Left forelimb (tissue), 1 donor: ENCODE data around the gene LDLRAD4.

Source experiments
- DNase-seq: peaks from one replicate; pipeline ENCODE4 v3.0.0-alpha.2; 2018; ENCODE audit warnings: low spot score

Gene LDLRAD4

GRCh38 chr18:13284330-13285027 lies 65.9 kb downstream of the LDLRAD4 start:
- DNase-seq = no peak

DNA sequence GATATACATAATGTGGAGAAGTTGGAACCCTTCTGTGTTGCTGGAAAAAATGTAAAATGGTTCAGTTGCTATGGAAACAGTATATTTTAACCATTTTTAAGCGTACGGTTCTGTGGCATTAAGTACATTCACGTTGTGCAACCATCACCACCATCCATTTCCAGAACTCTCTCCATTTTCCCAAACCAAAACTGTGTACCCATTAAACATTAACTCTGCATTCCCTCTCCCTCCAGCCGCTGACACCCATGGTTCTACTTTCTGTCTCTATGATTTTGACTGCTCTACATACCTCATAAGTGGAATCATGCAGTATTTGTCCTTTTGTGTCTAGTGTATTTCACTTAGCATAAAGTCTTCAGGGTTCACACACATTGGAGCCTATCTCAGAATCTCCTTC lies 67.3 kb downstream of the LDLRAD4 start:
- DNase-seq = no peak

DNA sequence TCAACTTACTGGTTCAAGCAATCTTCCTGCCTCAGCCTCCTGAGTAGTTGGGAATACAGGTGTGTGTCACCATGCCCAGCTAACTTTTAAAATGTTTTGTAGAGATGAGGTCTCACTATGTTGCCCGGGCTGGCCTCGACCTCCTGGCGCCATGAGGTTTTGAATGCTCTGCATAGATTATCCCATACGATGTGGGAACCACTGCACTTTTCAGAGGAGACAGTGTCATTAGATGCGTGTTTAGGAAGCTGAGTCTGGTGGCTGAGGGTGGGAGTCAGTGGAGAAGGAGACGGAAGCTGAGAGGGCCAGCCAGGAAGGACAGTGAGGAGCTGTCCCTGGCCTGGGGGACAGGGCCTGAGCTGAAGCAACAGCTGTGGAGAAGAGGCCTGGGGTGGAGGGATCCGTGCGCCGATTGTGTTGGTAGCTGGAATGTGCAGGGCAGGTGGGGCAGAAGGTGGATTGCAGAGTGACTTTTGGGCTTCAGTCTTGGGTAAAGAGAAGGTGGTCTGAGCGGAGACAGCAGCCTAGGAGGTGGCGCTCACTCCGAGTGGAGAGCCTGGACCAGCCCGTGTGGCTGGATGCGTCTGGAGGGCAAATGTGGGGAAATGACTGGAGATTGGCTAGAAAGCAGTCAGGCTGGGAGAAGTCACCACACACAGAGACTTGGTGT lies 68.0 kb downstream of the LDLRAD4 start:
- DNase-seq = no peak

DNA sequence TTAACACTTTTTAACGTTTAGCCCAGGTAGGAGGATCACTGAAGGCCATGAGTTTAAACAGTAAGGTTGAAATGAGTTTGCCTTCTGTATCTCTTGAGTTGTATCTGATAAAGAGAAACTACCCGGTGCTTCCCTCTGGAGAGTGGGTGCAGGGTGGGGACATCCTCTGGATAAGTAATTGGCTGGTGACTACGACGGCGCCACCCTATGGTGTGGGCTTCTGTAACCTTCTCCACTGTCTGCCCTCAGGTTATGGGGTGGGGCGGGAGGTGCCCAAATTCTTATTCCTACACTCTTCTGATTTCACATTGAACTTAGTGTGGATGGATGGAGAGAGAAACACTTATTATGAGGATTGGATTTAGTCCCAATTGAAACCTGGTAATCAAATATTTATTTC lies 68.8 kb downstream of the LDLRAD4 start:
- no peak for DNase-seq

GRCh38 chr18:13288509-13289133 lies 70.1 kb downstream of the LDLRAD4 start:
- no peak for DNase-seq

- DNase-seq = no peak
Measured at GRCh38 chr18:13289481-13290205, 71.1 kb downstream of the LDLRAD4 start.

GRCh38 chr18:13290856-13291271 lies 72.3 kb downstream of the LDLRAD4 start:
- no peak for DNase-seq

DNA sequence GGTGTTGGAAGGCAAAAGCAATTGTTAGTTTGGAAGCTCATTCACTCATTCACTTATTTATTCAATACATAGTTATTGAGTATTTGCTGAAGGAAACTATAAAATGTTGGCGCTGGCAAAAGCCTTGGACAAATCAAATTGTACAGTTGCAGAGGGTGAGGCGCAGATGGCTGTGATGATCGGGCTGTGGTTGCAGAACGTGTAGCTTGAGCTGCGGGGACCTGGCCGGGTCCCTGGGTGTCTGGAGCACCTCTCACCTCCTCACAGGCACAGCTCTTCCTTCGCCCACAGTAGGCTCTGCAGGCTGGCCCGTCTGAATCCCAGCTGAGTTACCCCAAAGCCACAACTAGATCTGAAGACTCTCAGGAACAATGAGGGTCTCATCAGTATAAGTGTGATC lies 72.7 kb downstream of the LDLRAD4 start:
- DNase-seq = no peak

DNA sequence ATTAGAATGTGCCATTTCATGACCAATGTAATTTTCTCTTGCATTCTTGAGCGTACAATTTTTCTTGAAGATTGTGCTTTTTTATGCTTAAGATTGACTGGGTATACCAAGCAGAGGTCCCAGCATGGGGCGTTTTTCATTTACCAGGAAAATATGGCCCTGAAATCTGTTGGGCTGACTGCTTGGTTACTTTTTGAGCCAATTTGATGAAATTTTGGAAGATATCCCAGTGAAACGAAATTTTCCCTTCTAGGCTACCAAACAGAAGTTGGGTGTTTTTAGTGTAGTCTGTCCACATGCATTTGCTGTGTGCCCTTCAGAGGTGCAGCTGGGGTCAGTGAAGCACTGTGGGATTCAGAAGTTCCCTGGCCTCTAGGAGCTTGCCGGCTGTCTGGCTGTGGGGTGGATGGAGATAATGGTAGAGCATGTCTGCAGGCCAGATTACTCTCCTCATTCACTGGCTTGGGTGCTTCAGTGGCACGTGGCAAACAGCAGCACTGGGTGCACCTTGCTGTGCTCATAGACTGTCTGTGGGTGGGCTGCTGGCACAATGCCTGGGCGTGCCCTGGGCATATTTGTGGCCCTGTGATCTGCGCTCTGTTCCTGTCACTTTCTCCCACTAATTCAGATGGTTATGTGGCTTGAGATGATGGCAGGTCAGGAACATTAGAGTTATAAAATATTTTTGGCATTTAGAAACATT lies 73.3 kb downstream of the LDLRAD4 start:
- DNase-seq = no peak

- DNase-seq = no peak
Measured at GRCh38 chr18:13292736-13293135, 74.2 kb downstream of the LDLRAD4 start.

DNA sequence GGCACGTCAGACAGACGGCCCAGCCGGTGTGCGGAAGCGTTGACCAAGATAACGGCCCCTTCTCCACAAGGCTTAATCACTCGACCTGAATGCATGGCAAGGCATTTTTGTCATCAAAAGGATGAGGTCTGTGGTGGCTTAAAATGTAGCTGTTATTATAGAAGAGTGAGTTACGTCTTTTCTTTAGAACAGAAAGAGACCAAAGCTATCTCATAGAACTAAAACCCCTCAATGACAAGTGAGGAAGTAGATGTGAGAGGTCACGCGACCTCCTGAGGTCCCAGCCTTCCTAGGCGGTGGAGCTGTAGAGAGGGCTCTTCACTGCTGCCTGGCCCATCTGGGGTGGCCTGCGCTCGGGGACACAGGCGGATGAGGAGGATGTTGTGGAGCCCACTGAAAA lies 75.7 kb downstream of the LDLRAD4 start:
- DNase-seq = no peak

GRCh38 chr18:13295894-13296293 lies 77.3 kb downstream of the LDLRAD4 start:
- DNase-seq = no peak

- no peak for DNase-seq
Measured at GRCh38 chr18:13296867-13297574, 78.5 kb downstream of the LDLRAD4 start.

GRCh38 chr18:13298262-13298661 lies 79.7 kb downstream of the LDLRAD4 start:
- DNase-seq = no peak

GRCh38 chr18:13300029-13300428 lies 81.5 kb downstream of the LDLRAD4 start:
- DNase-seq = no peak

GRCh38 chr18:13300796-13301195 lies 82.2 kb downstream of the LDLRAD4 start:
- DNase-seq = no peak

DNA sequence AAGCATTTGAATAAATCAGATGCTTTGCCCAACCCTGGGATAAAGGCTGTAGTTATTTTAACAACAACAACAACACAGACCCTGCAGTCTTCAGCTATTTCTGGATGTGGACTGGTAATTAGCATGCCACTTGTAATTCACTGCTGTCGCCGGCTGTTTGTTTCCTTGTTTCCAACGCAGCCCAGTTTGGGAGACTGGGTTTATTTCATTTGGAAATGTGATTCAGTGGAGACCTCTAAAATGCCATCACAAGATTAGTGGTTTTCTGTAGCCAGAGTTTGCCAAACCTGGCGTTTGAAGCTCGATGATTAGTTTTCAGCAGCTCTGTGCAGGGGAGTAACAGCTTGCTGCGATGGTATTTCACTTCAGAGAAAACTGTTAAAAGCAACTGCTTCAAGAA lies 83.5 kb downstream of the LDLRAD4 start:
- DNase-seq = no peak

- DNase-seq = no peak
Measured at GRCh38 chr18:13302457-13303225, 84.1 kb downstream of the LDLRAD4 start.

DNA sequence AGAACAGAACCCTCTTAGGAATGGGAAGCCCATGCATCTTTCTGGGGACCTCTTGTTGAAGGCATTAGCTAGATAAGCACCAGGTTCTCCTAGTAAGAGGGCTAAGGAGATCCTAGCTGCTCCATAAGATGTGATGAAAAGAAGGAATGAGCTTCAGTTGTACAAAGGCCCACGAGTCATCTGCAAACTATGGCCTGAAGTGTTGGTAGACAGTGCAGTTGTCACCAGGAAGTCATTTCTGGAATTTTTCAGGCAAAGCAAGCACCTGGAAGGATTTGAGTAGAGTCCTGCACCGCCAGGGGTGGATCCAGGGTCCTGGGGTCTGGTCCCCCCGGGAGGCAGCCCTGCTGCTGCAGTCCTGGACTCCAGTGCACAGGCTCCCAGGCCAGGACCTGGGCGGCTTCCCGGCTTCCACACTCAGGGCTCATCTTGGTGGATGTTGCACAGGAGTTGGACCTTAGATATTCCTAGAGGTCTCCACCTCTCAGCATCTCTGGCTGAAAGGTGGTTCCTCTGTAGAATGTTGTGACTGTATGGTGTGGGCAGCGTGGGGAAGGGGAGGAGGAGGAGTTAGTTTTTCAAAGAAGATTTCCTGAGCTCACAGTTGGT lies 85.3 kb downstream of the LDLRAD4 start:
- DNase-seq = no peak

DNA sequence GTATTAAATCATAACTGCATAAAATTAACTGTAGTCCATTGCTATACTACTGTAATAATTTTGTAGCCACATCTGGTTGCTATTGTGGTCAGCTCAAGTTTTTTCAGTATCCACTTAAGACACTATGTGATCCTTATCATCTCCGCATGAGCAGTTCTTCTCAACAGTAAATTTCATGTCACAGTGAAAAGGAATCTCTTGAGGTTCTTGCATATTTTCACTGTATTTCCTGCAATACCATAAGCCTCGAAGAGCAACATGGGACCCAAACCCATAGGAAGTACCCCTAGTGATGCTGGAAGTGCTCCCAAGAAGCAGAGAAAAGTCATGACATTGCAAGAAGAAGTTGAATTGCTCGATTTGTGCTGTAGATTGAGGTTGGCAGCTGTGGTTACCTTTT lies 86.7 kb downstream of the LDLRAD4 start:
- no peak for DNase-seq
